Nephron progenitor cell (in vitro differentiated cells): Measurements from ENCODE around the gene PLCB3.

Experiments
- DNase-seq: peaks from one replicate; pipeline ENCODE4 v3.0.0; 2021
- H3K27ac Mint-ChIP-seq: 2 replicates; pipeline ENCODE4 v1.8.0; 2021; ENCODE audit warnings: mild to moderate bottlenecking, moderate library complexity, mixed read lengths
- H3K27me3 Mint-ChIP-seq: 2 replicates; pipeline ENCODE4 v1.8.0; 2021; ENCODE audit warnings: mild to moderate bottlenecking, low read depth, mixed read lengths; ENCODE audit not compliant: poor library complexity
- H3K36me3 Mint-ChIP-seq: 2 replicates; pipeline ENCODE4 v1.8.0; 2021; ENCODE audit warnings: low read depth, mixed read lengths
- H3K4me1 Mint-ChIP-seq: 2 replicates; pipeline ENCODE4 v1.8.0; 2021; ENCODE audit warnings: mixed read lengths
- H3K4me3 Mint-ChIP-seq: 2 replicates; pipeline ENCODE4 v1.8.0; 2021; ENCODE audit warnings: mild to moderate bottlenecking, moderate library complexity, mixed read lengths
- H3K9me3 Mint-ChIP-seq: 2 replicates; pipeline ENCODE4 v1.8.0; 2021; ENCODE audit warnings: mild to moderate bottlenecking, moderate library complexity, mixed read lengths
- CTCF ChIP-seq: fragments of 200-600 bp; sonication (generic); IDR thresholded peaks from 2 replicates; pipeline ENCODE4 v1.5.0; 2021; ENCODE audit warnings: antibody characterized with exemption

The PLCB3 gene

GRCh38 chr11:64224151-64224890 lies 27.0 kb upstream of the PLCB3 start:
- Mint-ChIP-seq H3K27me3 (no peaks in the 10 kb centered on the region), H3K9me3 (no peaks in the 10 kb centered on the region), H3K27ac (peak overlapping the region; percentile 51), H3K4me3 (peak overlapping the region; percentile 86), H3K36me3 (no peaks in the 10 kb centered on the region), H3K4me1 (peaks cover 29% of the 10 kb centered on the region)
- no peak for DNase-seq
- no peak for TF ChIP-seq CTCF

- peaks cover 37% of the 10 kb centered on the region for H3K4me1 Mint-ChIP-seq
- peak overlapping the region; percentile 93 for H3K27ac Mint-ChIP-seq
- no peaks in the 10 kb centered on the region for H3K36me3 Mint-ChIP-seq
- H3K4me3 Mint-ChIP-seq, result peak overlapping the region; percentile 86
- no peak for DNase-seq
- no peak for TF ChIP-seq CTCF
- no peaks in the 10 kb centered on the region for H3K9me3 Mint-ChIP-seq
- no peaks in the 10 kb centered on the region for H3K27me3 Mint-ChIP-seq
Observed at GRCh38 chr11:64224891-64225607, 26.3 kb upstream of the PLCB3 start.

GRCh38 chr11:64225608-64226506 lies 25.5 kb upstream of the PLCB3 start, which contains the start of the genes NUDT22 and TRPT1:
NUDT22 (plus strand) TSS chr11:64226274; CDS start chr11:64226653, 379 bp downstream.
TRPT1 (minus strand) TSS chr11:64226186; CDS start chr11:64225860, 326 bp downstream.
- peak; percentile 96 for DNase-seq
- peak within 1 kb of the TSS; percentile 93 for H3K27ac Mint-ChIP-seq
- no peaks in the 10 kb centered on the region for H3K36me3 Mint-ChIP-seq
- H3K27me3 Mint-ChIP-seq, result no peaks in the 10 kb centered on the region
- peaks cover 39% of the 10 kb centered on the region for H3K4me1 Mint-ChIP-seq
- peak within 1 kb of the TSS; percentile 86 for H3K4me3 Mint-ChIP-seq
- TF ChIP-seq CTCF, result peak; percentile 18
- H3K9me3 Mint-ChIP-seq, result no peaks in the 10 kb centered on the region

GRCh38 chr11:64226507-64227051 lies 24.8 kb upstream of the PLCB3 start:
- TF ChIP-seq CTCF, result no peak
- H3K36me3 Mint-ChIP-seq, result no peaks in the 10 kb centered on the region
- H3K4me1 Mint-ChIP-seq, result peaks cover 44% of the 10 kb centered on the region
- no peaks in the 10 kb centered on the region for H3K9me3 Mint-ChIP-seq
- no peak for DNase-seq
- no peak overlapping the region for H3K27ac Mint-ChIP-seq
- H3K4me3 Mint-ChIP-seq, result peak overlapping the region; percentile 86
- no peaks in the 10 kb centered on the region for H3K27me3 Mint-ChIP-seq

- Mint-ChIP-seq H3K9me3 (no peaks in the 10 kb centered on the region), H3K4me1 (peaks cover 53% of the 10 kb centered on the region), H3K27ac (no peak overlapping the region), H3K36me3 (no peaks in the 10 kb centered on the region), H3K4me3 (peak overlapping the region; percentile 86), H3K27me3 (peaks cover 5% of the 10 kb centered on the region)
- no peak for TF ChIP-seq CTCF
- no peak for DNase-seq
Observed at GRCh38 chr11:64227405-64227956, 23.8 kb upstream of the PLCB3 start.
